ENCODE measurements around the gene TMEM204.

TMEM204 gene

GRCh38 chr16:1520461-1520860 lies 13.0 kb upstream of the TMEM204 start:
- DNase-seq (ENCODE audit: low spot score): no peak

GRCh38 chr16:1523581-1524245 lies 9.8 kb upstream of the TMEM204 start:
- no peak for DNase-seq (ENCODE audit: low spot score)

- DNase-seq (ENCODE audit: low spot score): no peak
Observed at GRCh38 chr16:1524366-1524765, 9.1 kb upstream of the TMEM204 start.

- DNase-seq (ENCODE audit: low spot score): no peak
Observed at GRCh38 chr16:1525871-1526607, 7.4 kb upstream of the TMEM204 start.

- no peak for DNase-seq (ENCODE audit: low spot score)
Observed at GRCh38 chr16:1526608-1527555, 6.6 kb upstream of the TMEM204 start.

- DNase-seq (ENCODE audit: low spot score): peak; percentile 80
Observed at GRCh38 chr16:1527836-1528811, 5.3 kb upstream of the TMEM204 start.

GRCh38 chr16:1528921-1529537 lies 4.4 kb upstream of the TMEM204 start:
- no peak for DNase-seq (ENCODE audit: low spot score)

- no peak for DNase-seq (ENCODE audit: low spot score)
Observed at GRCh38 chr16:1530349-1530882, 3.0 kb upstream of the TMEM204 start.

- DNase-seq (ENCODE audit: low spot score): no peak
Observed at GRCh38 chr16:1530883-1531637, 2.4 kb upstream of the TMEM204 start.

GRCh38 chr16:1531638-1531910 lies 1.9 kb upstream of the TMEM204 start:
- no peak for DNase-seq (ENCODE audit: low spot score)

GRCh38 chr16:1532081-1532760 lies 1.2 kb upstream of the TMEM204 start:
- DNase-seq (ENCODE audit: low spot score): no peak

- no peak for DNase-seq (ENCODE audit: low spot score)
Observed at GRCh38 chr16:1532771-1533170, 695 bp upstream of the TMEM204 start.

GRCh38 chr16:1534021-1535020 lies 855 bp downstream of the TMEM204 start:
- DNase-seq (ENCODE audit: low spot score): no peak

- DNase-seq (ENCODE audit: low spot score): no peak
Observed at GRCh38 chr16:1535391-1536291, 2.2 kb downstream of the TMEM204 start.

GRCh38 chr16:1536601-1537000 lies 3.1 kb downstream of the TMEM204 start:
- no peak for DNase-seq (ENCODE audit: low spot score)

GRCh38 chr16:1537138-1537577 lies 3.7 kb downstream of the TMEM204 start:
- no peak for DNase-seq (ENCODE audit: low spot score)

GRCh38 chr16:1537763-1538289 lies 4.4 kb downstream of the TMEM204 start:
- DNase-seq (ENCODE audit: low spot score): no peak
